ENCODE measurements around the gene PYDC2.

Gene PYDC2

DNA sequence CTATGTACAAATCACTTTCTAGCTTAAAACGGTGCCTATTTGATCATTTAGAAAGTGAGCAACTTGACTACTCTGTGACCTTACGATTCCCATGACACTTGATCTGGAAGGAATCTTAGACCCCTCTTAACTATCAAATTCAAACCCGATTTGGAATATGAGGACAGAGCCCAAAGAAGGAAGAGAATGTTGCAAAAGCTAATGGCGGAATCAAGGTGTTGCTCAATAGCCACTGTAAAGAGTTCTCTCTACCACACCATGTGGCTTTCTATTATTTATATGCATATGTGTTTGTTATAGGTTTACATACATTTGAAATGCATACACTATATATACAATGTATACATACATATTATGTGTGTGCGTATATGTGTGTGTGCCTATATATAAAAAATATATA lies 39.9 kb downstream of the PYDC2 start:
- ChIA-PET POLR2A (no interaction called here), CTCF (interaction anchor here (1.1 kb wide), 1 partner anchor 13 kb away, joined by 3 read pairs; no protein-coding TSS in a partner anchor)
- TF ChIP-seq, protein P1, sequence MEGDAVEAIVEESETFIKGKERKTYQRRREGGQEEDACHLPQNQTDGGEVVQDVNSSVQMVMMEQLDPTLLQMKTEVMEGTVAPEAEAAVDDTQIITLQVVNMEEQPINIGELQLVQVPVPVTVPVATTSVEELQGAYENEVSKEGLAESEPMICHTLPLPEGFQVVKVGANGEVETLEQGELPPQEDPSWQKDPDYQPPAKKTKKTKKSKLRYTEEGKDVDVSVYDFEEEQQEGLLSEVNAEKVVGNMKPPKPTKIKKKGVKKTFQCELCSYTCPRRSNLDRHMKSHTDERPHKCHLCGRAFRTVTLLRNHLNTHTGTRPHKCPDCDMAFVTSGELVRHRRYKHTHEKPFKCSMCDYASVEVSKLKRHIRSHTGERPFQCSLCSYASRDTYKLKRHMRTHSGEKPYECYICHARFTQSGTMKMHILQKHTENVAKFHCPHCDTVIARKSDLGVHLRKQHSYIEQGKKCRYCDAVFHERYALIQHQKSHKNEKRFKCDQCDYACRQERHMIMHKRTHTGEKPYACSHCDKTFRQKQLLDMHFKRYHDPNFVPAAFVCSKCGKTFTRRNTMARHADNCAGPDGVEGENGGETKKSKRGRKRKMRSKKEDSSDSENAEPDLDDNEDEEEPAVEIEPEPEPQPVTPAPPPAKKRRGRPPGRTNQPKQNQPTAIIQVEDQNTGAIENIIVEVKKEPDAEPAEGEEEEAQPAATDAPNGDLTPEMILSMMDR (IDR thresholded peaks at IDR 0.05; ENCODE audit: control extremely low read depth, extremely low read depth, low read depth, missing control alignments) = no peak
- no peak for DNase-seq (ENCODE audit: extremely low spot score)

DNA sequence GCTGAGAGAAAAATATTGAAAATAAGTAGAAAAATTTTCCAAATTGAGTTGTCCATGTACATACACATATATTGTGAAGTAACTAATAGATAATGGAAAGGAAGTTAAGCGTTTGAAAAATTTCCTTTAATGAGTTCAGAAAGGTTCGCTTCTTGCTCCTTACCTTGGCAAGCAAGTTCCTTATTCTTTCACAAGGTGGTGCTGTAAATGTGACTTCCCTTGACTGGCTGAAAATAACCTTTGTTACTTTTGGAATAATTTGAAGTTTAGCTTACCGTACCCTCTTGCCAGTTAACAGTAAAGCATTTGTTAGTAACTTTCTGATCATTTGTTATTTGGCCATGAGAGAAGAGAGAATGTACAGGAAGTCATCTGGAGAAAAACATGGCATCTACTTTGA lies 41.6 kb downstream of the PYDC2 start:
- no peak for DNase-seq (ENCODE audit: extremely low spot score)
- POLR2A ChIA-PET = no interaction called here
- TF ChIP-seq, protein P1 (IDR thresholded peaks at IDR 0.05; ENCODE audit: control extremely low read depth, extremely low read depth, low read depth, missing control alignments) = no peak
- CTCF ChIA-PET = no interaction called here

DNA sequence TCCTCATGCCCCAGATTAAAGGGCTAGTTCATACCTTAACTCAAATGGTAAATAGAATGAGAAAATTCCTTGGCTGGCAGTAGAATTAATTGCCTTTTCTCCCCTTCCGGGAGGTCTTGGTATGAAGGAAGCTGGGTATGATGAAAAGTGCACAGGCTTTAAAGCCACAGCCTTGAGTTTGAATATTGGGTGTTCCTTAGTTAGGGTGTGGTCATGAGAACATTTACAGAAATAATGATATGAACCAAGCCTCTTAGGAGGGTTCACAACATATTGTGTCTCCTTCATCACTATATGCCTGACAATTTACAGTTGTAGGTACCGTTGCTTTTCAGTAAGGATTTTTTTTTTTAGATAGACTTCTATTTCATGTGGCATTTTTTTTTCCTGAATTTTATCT lies 48.1 kb downstream of the PYDC2 start:
- TF ChIP-seq, protein P1 (IDR thresholded peaks at IDR 0.05; ENCODE audit: control extremely low read depth, extremely low read depth, low read depth, missing control alignments) = no peak
- CTCF ChIA-PET = interaction anchor here (1.4 kb wide), 1 partner anchor 16 kb away, joined by 3 read pairs; no protein-coding TSS in a partner anchor
- no peak for DNase-seq (ENCODE audit: extremely low spot score)
- POLR2A ChIA-PET = no interaction called here

All from GM10248 (cell line).